ENCODE measurements around the gene LAPTM5. TPM values are rescaled to one million over a fixed set of nuclear protein-coding genes. Genes with fewer than 3 reads are reported as not detected.

LAPTM5 gene
- total and polyA plus RNA-seq, 5 donors from 2014 or later: 552 to 687 (median 589) TPM

DNA sequence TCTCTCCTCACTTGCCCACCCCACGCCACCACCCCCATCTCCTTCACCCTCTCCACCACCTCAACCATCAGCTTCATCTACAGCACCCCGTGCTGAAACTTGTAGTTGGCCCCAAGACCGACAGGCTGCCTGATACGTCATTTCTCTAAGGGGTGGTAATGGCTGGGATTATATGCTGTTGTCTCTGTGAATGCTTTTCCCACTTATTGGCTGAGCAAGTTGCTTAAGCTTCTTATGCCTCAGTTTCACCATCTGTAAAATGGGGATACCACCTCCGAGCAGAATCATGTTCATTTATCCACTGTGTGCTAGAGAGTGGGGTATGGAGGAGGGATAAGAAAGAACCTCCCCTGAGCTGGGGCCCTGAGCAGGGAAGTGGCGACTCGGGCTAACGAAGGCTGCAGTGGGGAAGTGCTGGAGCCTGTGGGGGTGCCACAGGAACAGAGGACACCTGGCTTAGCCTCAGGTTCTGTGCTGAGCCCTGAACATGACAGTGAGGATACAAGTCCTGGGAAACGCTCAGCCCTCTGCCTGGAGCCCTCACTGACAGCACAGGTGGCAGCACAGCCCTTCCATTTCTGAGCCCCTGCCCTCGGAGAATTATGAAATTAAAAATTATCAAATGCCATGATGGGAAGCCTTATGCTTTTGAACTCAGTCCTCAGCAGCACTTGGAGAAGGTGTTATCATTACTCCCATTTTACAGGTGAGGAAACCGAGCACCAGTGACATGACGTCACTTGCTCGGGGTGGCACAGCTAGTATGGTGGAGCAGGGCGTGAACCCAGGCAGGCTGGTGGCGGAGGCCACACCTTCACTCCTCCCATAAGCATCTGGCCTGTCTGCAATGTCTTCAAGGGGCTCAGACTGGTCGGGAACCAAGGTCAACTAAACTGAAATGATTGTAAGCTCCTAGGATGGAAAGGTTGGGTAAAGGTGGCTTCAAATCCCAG lies 37.0 kb downstream of the LAPTM5 start:
- Histone ChIP-seq H3K4me1 (ENCODE audit: control insufficient read depth, insufficient read depth, low read length, poor library complexity, severe bottlenecking) (peaks cover 15% of the 10 kb centered on the region), H3K4me3 (ENCODE audit: low read depth, low read length) (no peak overlapping the region), H3K27ac (ENCODE audit: insufficient read depth, low read length, poor library complexity, severe bottlenecking) (no peak overlapping the region), H3K27me3 (ENCODE audit: control insufficient read depth, insufficient read depth, low read length) (no peaks in the 10 kb centered on the region), H3K36me3 (ENCODE audit: control insufficient read depth, insufficient read depth, low read length) (peaks cover 12% of the 10 kb centered on the region), H3K9me3 (ENCODE audit: control insufficient read depth in 2 of 2, low read length in 2 of 2) (peaks cover 0 to 5% of the 10 kb centered on the region in 2 experiments)
- Mint-ChIP-seq H3K27ac (peak overlapping the region in 2 of 3 donors; percentile 41 to 73), H3K36me3 (peaks cover 8% of the 10 kb centered on the region), H3K9me3 (peaks cover 0 to 2% (median 0%) of the 10 kb centered on the region in 7 donors), H3K4me3 (peak overlapping the region; percentile 46 to 88 (median 70)), H3K4me1 (peaks cover 0 to 49% (median 16%) of the 10 kb centered on the region in 4 donors), H3K27me3 (no peaks in the 10 kb centered on the region)
- ATAC-seq (ENCODE audit: low read depth in 2 of 2) (no peak), DNase-seq (no peak)

DNA sequence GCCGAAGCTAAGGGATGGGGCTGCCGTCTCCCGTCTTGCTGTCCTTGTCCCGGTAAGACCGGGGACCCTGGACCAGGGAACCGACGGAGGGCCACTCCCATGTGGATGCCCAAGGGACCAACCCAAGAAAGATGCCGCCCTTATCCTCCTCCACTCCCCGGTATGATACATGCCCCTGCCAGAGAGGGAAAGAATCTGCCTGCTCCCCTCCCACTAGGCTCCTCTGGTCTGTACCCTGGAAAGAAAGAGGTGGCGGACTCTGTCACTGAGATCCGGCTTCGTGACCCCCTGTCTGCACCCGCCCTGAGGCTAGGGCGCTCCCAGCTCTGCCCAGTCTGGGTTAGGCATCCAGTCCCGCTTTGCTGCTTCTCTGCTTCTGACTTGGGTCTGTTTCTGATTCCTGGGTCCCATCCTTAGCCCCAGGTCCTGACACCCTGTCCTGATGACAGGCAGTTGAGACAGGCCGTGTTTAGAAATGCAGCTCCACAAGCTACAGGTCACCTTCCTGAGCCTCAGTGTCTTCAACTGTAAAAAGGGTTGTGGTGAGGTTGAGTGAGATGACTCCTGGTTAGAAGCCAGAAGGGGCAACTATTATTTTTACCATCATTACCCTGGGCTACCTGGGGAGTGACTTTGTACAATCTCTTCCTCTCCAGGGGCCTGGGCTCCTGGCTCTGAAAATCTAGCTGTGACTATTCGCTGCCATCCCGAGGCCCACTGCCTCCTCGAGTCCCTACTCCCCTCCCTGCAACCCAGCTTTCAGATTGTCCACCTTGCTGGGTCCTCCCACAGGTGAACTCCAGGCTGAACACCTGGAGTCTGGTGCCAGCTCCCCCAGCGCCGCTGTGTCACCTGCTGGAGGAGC lies 37.9 kb downstream of the LAPTM5 start:
- Histone ChIP-seq H3K9me3 (ENCODE audit: control insufficient read depth in 2 of 2, low read length in 2 of 2) (peaks cover 0 to 9% of the 10 kb centered on the region in 2 experiments), H3K27me3 (ENCODE audit: control insufficient read depth, insufficient read depth, low read length) (no peaks in the 10 kb centered on the region), H3K27ac (ENCODE audit: insufficient read depth, low read length, poor library complexity, severe bottlenecking) (peak overlapping the region; percentile 100), H3K4me3 (ENCODE audit: low read depth, low read length) (peak overlapping the region; percentile 19), H3K4me1 (ENCODE audit: control insufficient read depth, insufficient read depth, low read length, poor library complexity, severe bottlenecking) (peaks cover 15% of the 10 kb centered on the region), H3K36me3 (ENCODE audit: control insufficient read depth, insufficient read depth, low read length) (peaks cover 4% of the 10 kb centered on the region)
- no peak for DNase-seq
- Mint-ChIP-seq H3K4me1 (peaks cover 0 to 49% (median 14%) of the 10 kb centered on the region in 4 donors), H3K27ac (peak overlapping the region; percentile 84 to 97 (median 95)), H3K4me3 (peak overlapping the region; percentile 76 to 94 (median 92)), H3K36me3 (peaks cover 8% of the 10 kb centered on the region), H3K9me3 (peaks cover 0 to 5% (median 0%) of the 10 kb centered on the region in 7 donors), H3K27me3 (no peaks in the 10 kb centered on the region)
- no peak for ATAC-seq (ENCODE audit: low read depth in 2 of 2)

DNA sequence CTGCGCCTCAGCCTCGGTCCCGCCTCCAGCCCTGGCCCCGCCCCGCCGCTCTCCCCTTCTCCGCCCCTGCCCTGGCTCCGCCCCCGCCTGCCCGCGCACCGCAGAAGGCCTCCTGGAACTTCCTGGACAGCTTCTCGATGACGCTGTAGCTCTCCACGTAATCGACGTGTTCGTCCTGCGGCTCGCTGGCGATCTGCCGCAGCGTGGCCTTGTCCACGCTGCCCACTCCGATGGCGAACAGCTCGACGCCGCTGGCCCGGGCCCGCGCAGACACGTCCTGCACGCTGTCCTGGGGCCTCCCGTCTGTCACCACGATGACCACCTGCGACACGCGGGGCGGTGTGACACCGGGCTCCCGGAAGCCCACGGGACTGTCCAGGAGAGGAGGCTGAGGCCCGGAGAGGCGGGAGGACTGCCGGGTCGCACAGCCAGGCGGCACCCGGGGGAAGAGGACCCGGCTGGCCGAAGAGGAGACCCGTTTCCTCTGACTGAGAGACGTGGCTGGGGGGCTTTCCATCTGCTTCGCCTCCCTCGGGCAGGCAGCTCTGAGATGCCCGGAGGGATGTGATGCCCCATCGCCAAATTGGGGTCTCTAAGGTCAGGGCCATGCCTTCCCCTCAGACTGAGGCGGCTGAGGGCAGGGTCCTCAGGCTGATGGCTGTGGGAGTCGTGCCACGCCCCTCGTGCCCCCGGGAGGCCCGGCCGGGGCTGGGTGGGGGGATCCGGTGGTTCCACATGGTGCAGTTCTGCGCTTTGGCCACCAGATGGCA lies 38.8 kb downstream of the LAPTM5 start:
- Histone ChIP-seq H3K4me1 (ENCODE audit: control insufficient read depth, insufficient read depth, low read length, poor library complexity, severe bottlenecking) (peaks cover 15% of the 10 kb centered on the region), H3K4me3 (ENCODE audit: low read depth, low read length) (peak overlapping the region; percentile 40), H3K27ac (ENCODE audit: insufficient read depth, low read length, poor library complexity, severe bottlenecking) (peak overlapping the region; percentile 100), H3K27me3 (ENCODE audit: control insufficient read depth, insufficient read depth, low read length) (no peaks in the 10 kb centered on the region), H3K36me3 (ENCODE audit: control insufficient read depth, insufficient read depth, low read length) (no peaks in the 10 kb centered on the region), H3K9me3 (ENCODE audit: control insufficient read depth in 2 of 2, low read length in 2 of 2) (peaks cover 0 to 9% of the 10 kb centered on the region in 2 experiments)
- Mint-ChIP-seq H3K4me1 (peaks cover 0 to 42% (median 11%) of the 10 kb centered on the region in 4 donors), H3K27me3 (no peaks in the 10 kb centered on the region), H3K9me3 (peaks cover 0 to 5% (median 0%) of the 10 kb centered on the region in 7 donors), H3K27ac (peak overlapping the region; percentile 88 to 97 (median 95)), H3K36me3 (peaks cover 8% of the 10 kb centered on the region), H3K4me3 (peak overlapping the region; percentile 76 to 94 (median 92))
- ATAC-seq (ENCODE audit: low read depth in 2 of 2): peak; percentile 67 to 71
- DNase-seq: peak; percentile 76 to 96 (median 96)

DNA sequence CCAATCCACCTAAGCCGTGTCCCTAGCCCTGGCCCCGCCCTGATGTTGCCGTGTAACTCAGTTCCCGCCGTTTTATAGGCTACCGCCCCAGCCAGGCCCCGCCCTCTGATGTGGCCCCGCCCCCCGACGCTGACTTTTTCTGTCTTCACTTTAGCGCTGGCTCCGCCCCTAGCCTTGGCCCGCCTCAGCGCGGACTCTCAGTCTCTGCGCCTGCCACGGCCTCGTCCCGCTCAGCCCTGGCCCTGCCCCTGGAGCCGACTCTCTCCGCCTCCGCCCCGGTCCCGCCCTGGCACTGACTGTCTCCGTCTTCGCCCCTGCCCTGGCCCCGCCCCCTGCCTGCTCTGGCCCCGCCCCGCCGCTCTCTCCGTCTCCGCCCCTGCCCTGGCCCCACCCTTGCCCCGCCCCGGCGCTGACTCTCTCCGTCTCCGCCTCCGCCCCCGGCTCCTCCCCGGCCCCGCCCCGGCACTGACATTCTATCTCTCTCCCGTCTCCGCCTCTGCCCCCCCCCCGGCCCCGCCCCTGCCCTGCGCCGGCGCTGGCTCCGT lies 39.4 kb downstream of the LAPTM5 start:
- Histone ChIP-seq H3K27me3 (ENCODE audit: control insufficient read depth, insufficient read depth, low read length) (no peaks in the 10 kb centered on the region), H3K4me3 (ENCODE audit: low read depth, low read length) (no peak overlapping the region), H3K27ac (ENCODE audit: insufficient read depth, low read length, poor library complexity, severe bottlenecking) (peak overlapping the region; percentile 100), H3K36me3 (ENCODE audit: control insufficient read depth, insufficient read depth, low read length) (no peaks in the 10 kb centered on the region), H3K9me3 (ENCODE audit: control insufficient read depth in 2 of 2, low read length in 2 of 2) (peaks cover 0 to 9% of the 10 kb centered on the region in 2 experiments), H3K4me1 (ENCODE audit: control insufficient read depth, insufficient read depth, low read length, poor library complexity, severe bottlenecking) (peaks cover 15% of the 10 kb centered on the region)
- Mint-ChIP-seq H3K27ac (peak overlapping the region; percentile 96 to 98 (median 97)), H3K36me3 (peaks cover 8% of the 10 kb centered on the region), H3K27me3 (no peaks in the 10 kb centered on the region), H3K9me3 (peaks cover 0 to 5% (median 0%) of the 10 kb centered on the region in 7 donors), H3K4me3 (peak overlapping the region; percentile 76 to 95 (median 92)), H3K4me1 (peaks cover 0 to 40% (median 11%) of the 10 kb centered on the region in 4 donors)
- ATAC-seq (ENCODE audit: low read depth in 2 of 2) (peak; percentile 86 to 87), DNase-seq (peak; percentile 97 to 99 (median 98))

DNA sequence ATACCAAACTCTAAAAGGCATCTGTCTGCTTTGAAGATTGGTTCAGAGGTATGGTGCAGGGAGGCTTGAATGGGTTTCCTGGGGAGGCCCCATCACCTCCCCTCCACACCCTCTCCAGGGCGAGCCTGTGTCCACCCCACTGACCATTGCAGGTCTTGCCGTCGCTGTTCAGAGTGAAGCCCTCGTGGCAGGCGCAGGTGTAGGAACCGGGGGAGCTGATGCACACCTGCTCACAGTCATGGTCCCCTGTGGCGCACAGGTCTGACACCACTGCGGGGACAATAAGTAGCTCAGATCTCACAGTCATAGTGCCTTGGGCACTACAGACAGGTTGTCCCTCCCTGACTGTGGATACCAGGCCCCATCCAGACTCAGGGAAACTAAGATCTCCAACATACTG lies 40.9 kb downstream of the LAPTM5 start:
- ATAC-seq (ENCODE audit: low read depth in 2 of 2): no peak
- Histone ChIP-seq H3K9me3 (ENCODE audit: control insufficient read depth in 2 of 2, low read length in 2 of 2) (peaks cover 0 to 9% of the 10 kb centered on the region in 2 experiments), H3K4me1 (ENCODE audit: control insufficient read depth, insufficient read depth, low read length, poor library complexity, severe bottlenecking) (peaks cover 15% of the 10 kb centered on the region), H3K36me3 (ENCODE audit: control insufficient read depth, insufficient read depth, low read length) (no peaks in the 10 kb centered on the region), H3K27me3 (ENCODE audit: control insufficient read depth, insufficient read depth, low read length) (no peaks in the 10 kb centered on the region), H3K4me3 (ENCODE audit: low read depth, low read length) (no peak overlapping the region), H3K27ac (ENCODE audit: insufficient read depth, low read length, poor library complexity, severe bottlenecking) (no peak overlapping the region)
- Mint-ChIP-seq H3K4me1 (peaks cover 0 to 29% (median 11%) of the 10 kb centered on the region in 4 donors), H3K9me3 (peaks cover 0 to 5% (median 0%) of the 10 kb centered on the region in 7 donors), H3K27me3 (peaks cover 5% of the 10 kb centered on the region), H3K27ac (peak overlapping the region; percentile 31 to 97 (median 32)), H3K36me3 (peaks cover 3% of the 10 kb centered on the region), H3K4me3 (peak overlapping the region in 3 of 4 donors; percentile 49 to 92 (median 70))
- DNase-seq: no peak

DNA sequence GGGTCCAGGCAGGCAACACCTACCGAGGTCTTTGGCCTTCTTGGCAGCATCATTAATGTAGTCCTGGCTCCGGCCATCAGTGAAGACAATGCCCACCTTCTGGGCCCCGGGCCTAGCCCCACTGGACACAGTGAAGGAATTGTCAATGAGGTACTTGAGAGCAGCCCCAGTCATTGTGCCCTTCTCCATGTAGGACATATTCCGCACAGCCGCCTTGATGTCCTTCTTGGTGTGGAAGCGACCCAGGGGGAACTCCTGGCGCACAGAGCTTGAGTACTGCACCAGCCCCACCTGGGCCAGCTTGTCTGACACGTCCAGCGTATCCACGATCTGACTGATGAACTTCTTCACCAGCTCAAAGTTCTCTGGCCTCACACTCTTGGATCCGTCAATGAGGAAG lies 41.7 kb downstream of the LAPTM5 start:
- Histone ChIP-seq H3K9me3 (ENCODE audit: control insufficient read depth in 2 of 2, low read length in 2 of 2) (peaks cover 0 to 9% of the 10 kb centered on the region in 2 experiments), H3K27ac (ENCODE audit: insufficient read depth, low read length, poor library complexity, severe bottlenecking) (no peak overlapping the region), H3K36me3 (ENCODE audit: control insufficient read depth, insufficient read depth, low read length) (no peaks in the 10 kb centered on the region), H3K27me3 (ENCODE audit: control insufficient read depth, insufficient read depth, low read length) (no peaks in the 10 kb centered on the region), H3K4me1 (ENCODE audit: control insufficient read depth, insufficient read depth, low read length, poor library complexity, severe bottlenecking) (peaks cover 15% of the 10 kb centered on the region), H3K4me3 (ENCODE audit: low read depth, low read length) (no peak overlapping the region)
- H3K4me1 Mint-ChIP-seq: peaks cover 0 to 23% (median 11%) of the 10 kb centered on the region in 4 donors
- ATAC-seq (ENCODE audit: low read depth in 2 of 2) (no peak), DNase-seq (no peak)
- peaks cover 0 to 5% (median 0%) of the 10 kb centered on the region in 7 donors for H3K9me3 Mint-ChIP-seq
- H3K27ac Mint-ChIP-seq: no peak overlapping the region
- H3K27me3 Mint-ChIP-seq: peaks cover 8% of the 10 kb centered on the region
- no peaks in the 10 kb centered on the region for H3K36me3 Mint-ChIP-seq
- peak overlapping the region in 2 of 4 donors; percentile 15 to 19 for H3K4me3 Mint-ChIP-seq
